SK-N-SH (cell line): Measurements from ENCODE around the gene SPTA1. TPM values are rescaled to one million over a fixed set of nuclear protein-coding genes. Genes with fewer than 3 reads are reported as not detected.
"Not testable (repeated sequence)": the region's sequence is repeated elsewhere in the genome, so short reads cannot be mapped to it uniquely, and the experiment has no call there.

Experiments used
- CTCF ChIA-PET: fragments of 300-600, 350-600 bp; formaldehyde crosslinking; extraction: SDS; loops from one replicate; lab custom pipeline; 2021; lab: Yijun Ruan, JAX
- POLR2A ChIA-PET: fragments of 350-600 bp; sonication (Branson Sonifier 250); formaldehyde crosslinking; extraction: SDS; loops from one replicate; lab custom pipeline; 2020; ENCODE audit warnings: antibody characterized with exemption, inconsistent platforms; lab: Yijun Ruan, JAX
- DNase-seq: peaks from one replicate; pipeline ENCODE4 v3.0.0; 2012
- H2AFZ ChIP-seq: fragments of 200-600 bp; sonication (generic); 2 replicates; pipeline ENCODE4 v1.8.1; 2016; ENCODE audit warnings: antibody characterized with exemption, mild to moderate bottlenecking, low read depth
- H3F3A ChIP-seq: fragments of 200-600 bp; sonication (generic); replicated peaks from 2 replicates; pipeline ENCODE3; 2016; ENCODE audit warnings: antibody characterized with exemption, mild to moderate bottlenecking; ENCODE audit not compliant: insufficient read depth
- H3K27ac ChIP-seq, 2 experiments: fragments of 200-500 bp in 1 of 2; fragments of 200-600 bp in 1 of 2; sonication (Bioruptor generic) in 1 of 2; sonication (generic), shearing (Covaris generic) in 1 of 2; 2 replicates each; pipeline versions ENCODE4 v1.5.1 to v1.6.1; 2014 to 2016; ENCODE audit warnings: low read depth in 2 of 2, inconsistent platforms in 1 of 2, low read length in 1 of 2, mild to moderate bottlenecking in 1 of 2, mixed read lengths in 1 of 2
- H3K27me3 ChIP-seq: fragments of 200-600 bp; sonication (generic), shearing (Covaris generic); 2 replicates; pipeline ENCODE4 v1.6.1; 2016; ENCODE audit warnings: mixed run types; ENCODE audit not compliant: insufficient read depth
- H3K36me3 ChIP-seq, 2 experiments: fragments of 200-500 bp in 1 of 2; fragments of 200-600 bp in 1 of 2; sonication (Bioruptor generic) in 1 of 2; sonication (generic) in 1 of 2; replicated peaks in 1 of 2; 2 replicates each; pipeline versions ENCODE3 to v1.5.1; 2014 to 2016; ENCODE audit warnings: low read length in 1 of 2, mild to moderate bottlenecking in 1 of 2; ENCODE audit not compliant: insufficient read depth in 2 of 2, control insufficient read depth in 1 of 2
- H3K4me1 ChIP-seq, 2 experiments: fragments of 200-500 bp in 1 of 2; fragments of 200-600 bp in 1 of 2; sonication (Bioruptor generic) in 1 of 2; sonication (generic), shearing (Covaris generic) in 1 of 2; 2 replicates each; pipeline versions ENCODE4 v1.5.1 to v1.6.1; 2014 to 2016; ENCODE audit warnings: low read depth in 1 of 2, low read length in 1 of 2, mixed run types in 1 of 2; ENCODE audit not compliant: insufficient read depth in 2 of 2, control insufficient read depth in 1 of 2
- H3K4me2 ChIP-seq: fragments of 200-600 bp; sonication (generic), shearing (Covaris generic); 2 replicates; pipeline ENCODE4 v1.6.1; 2017; ENCODE audit warnings: mixed run types
- H3K4me3 ChIP-seq, 2 experiments: fragments of 200-500 bp in 1 of 2; fragments of 200-600 bp in 1 of 2; sonication (Bioruptor generic) in 1 of 2; sonication (generic), shearing (Covaris generic) in 1 of 2; 2 replicates each; pipeline versions ENCODE4 v1.5.1 to v1.8.1; 2014 to 2016; ENCODE audit warnings: low read depth in 2 of 2, inconsistent platforms in 1 of 2, low read length in 1 of 2, mild to moderate bottlenecking in 1 of 2, mixed read lengths in 1 of 2, moderate library complexity in 1 of 2
- H3K79me2 ChIP-seq: fragments of 200-600 bp; sonication (generic); 2 replicates; pipeline ENCODE4 v1.8.1; 2017; ENCODE audit warnings: mild to moderate bottlenecking; ENCODE audit not compliant: insufficient read depth
- H3K9ac ChIP-seq: fragments of 200-600 bp; sonication (generic); 2 replicates; pipeline ENCODE4 v1.6.1; 2017; ENCODE audit warnings: mixed run types
- H3K9me2 ChIP-seq: fragments of 200-600 bp; sonication (generic); 2 replicates; pipeline ENCODE4 v1.6.1; 2017; ENCODE audit warnings: mixed run types
- H3K9me3 ChIP-seq: fragments of 200-600 bp; sonication (generic); 2 replicates; pipeline ENCODE4 v1.6.1; 2017; ENCODE audit warnings: mixed run types, mild to moderate bottlenecking, moderate library complexity
- H4K20me1 ChIP-seq: fragments of 200-600 bp; sonication (generic); 2 replicates; pipeline ENCODE4 v1.6.1; 2017; ENCODE audit warnings: mild to moderate bottlenecking, mixed run types; ENCODE audit not compliant: insufficient read depth
- CHD2 ChIP-seq: fragments of 150-350 bp; IDR thresholded peaks from 2 replicates; pipeline ENCODE4 v1.6.1; 2018; ENCODE audit warnings: low read length; ENCODE audit not compliant: partially characterized antibody
- FOXJ3 ChIP-seq: sonication (generic); formaldehyde crosslinking; IDR thresholded peaks from 2 replicates; pipeline ENCODE4 v1.5.1; 2020; ENCODE audit warnings: mild to moderate bottlenecking, missing genetic modification reagents
- FOXM1 ChIP-seq: IDR thresholded peaks from 2 replicates; pipeline ENCODE4 v1.4.0; 2012; ENCODE audit warnings: low read depth, mild to moderate bottlenecking
- GATA2 ChIP-seq: sonication (generic); formaldehyde crosslinking; IDR thresholded peaks from 2 replicates; pipeline ENCODE4 v1.5.0; 2020; ENCODE audit warnings: mild to moderate bottlenecking, missing genetic modification reagents
- NFIC ChIP-seq: IDR thresholded peaks from 2 replicates; pipeline ENCODE4 v1.4.0; 2012; ENCODE audit warnings: borderline replicate concordance
- NRF1 ChIP-seq: IDR thresholded peaks from 2 replicates; pipeline ENCODE4 v1.6.1; 2012; ENCODE audit warnings: low read depth, mild to moderate bottlenecking, low read length
- RCOR1 ChIP-seq: fragments of 150-350 bp; IDR thresholded peaks from 2 replicates; pipeline ENCODE4 v1.6.1; 2017; ENCODE audit warnings: antibody characterized with exemption, low read length
- SIN3A ChIP-seq: IDR thresholded peaks from 2 replicates; pipeline ENCODE4 v1.6.1; 2012; ENCODE audit warnings: low read depth, mild to moderate bottlenecking, low read length, moderate library complexity, borderline replicate concordance
- TAF1 ChIP-seq: IDR thresholded peaks from 2 replicates; pipeline ENCODE4 v1.6.1; 2012; ENCODE audit warnings: low read depth, mild to moderate bottlenecking, low read length, moderate library complexity, borderline replicate concordance
- TCF12 ChIP-seq: IDR thresholded peaks from 2 replicates; pipeline ENCODE4 v1.4.0; 2012
- YY1 ChIP-seq: IDR thresholded peaks from 2 replicates; pipeline ENCODE4 v1.4.0; 2012; ENCODE audit warnings: low read depth, mild to moderate bottlenecking
- WGBS: methylation state at CpG from one replicate; pipeline ENCODE4 v1.1.6; 2017; ENCODE audit warnings: low lambda C conversion rate; 5-methylcytosine and 5-hydroxymethylcytosine counted together
- polyA plus RNA-seq, 3 experiments: library from polyadenylated mRNA; depleted of rRNA; stranded (reverse); fragments of >200 nt; gene quantifications; 2 replicates each; pipeline ENCODE4 v1.2.3, GENCODE V29; 2012
- TF ChIP-seq, protein P1 (sequence below): fragments of 150-350 bp; IDR thresholded peaks from 2 replicates; pipeline ENCODE4 v1.6.1; 2017; ENCODE audit warnings: antibody characterized with exemption, low read length, low read depth, borderline replicate concordance
- TF ChIP-seq, protein P2 (sequence below): IDR thresholded peaks from 2 replicates; pipeline ENCODE4 v1.4.0; 2012; ENCODE audit warnings: low read depth
- TF ChIP-seq, protein P3 (sequence below): IDR thresholded peaks from 2 replicates; pipeline ENCODE4 v1.4.0; 2012; ENCODE audit warnings: low read depth, borderline replicate concordance
- TF ChIP-seq, protein P4 (sequence below): IDR thresholded peaks from 2 replicates; pipeline ENCODE4 v1.4.0; 2012; ENCODE audit warnings: low read depth, borderline replicate concordance
- TF ChIP-seq, protein P5 (sequence below): fragments of 150-350 bp; IDR thresholded peaks from 2 replicates; pipeline ENCODE4 v1.6.1; 2016; ENCODE audit warnings: mild to moderate bottlenecking, low read depth, low read length

SPTA1 gene
- polyA plus RNA-seq, 1 of the 3 experiments (the other 2 are of a cell fraction): not detected

DNA sequence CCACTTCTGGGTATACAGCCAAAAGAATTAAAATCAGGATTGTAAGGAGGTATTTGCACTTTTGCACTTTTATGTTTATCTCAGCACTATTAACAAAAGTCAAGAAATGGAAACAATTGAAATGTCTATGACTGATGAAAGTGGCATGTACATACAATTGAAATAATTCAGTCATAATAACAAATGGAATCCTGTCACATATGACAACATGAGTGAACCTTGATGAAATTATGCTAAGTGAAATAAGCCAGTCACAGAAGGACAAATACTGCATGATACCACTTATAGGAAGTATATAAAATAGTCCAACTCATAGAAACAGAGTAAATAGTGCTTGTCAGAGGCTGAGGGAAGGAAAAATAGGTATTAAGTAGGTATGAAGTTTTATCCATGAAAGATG, 3.4 kb upstream of the SPTA1 start (continued):
- TF ChIP-seq, protein P1, sequence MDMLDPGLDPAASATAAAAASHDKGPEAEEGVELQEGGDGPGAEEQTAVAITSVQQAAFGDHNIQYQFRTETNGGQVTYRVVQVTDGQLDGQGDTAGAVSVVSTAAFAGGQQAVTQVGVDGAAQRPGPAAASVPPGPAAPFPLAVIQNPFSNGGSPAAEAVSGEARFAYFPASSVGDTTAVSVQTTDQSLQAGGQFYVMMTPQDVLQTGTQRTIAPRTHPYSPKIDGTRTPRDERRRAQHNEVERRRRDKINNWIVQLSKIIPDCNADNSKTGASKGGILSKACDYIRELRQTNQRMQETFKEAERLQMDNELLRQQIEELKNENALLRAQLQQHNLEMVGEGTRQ: no peak
- TF ChIP-seq FOXJ3 (CRISPR knock-in tag) (no peak), NFIC (no peak), YY1 (no peak), TAF1 (no peak), FOXM1 (no peak), GATA2 (CRISPR knock-in tag) (no peak), SIN3A (no peak), CHD2 (no peak), TCF12 (no peak), RCOR1 (no peak)
- TF ChIP-seq, protein P2, sequence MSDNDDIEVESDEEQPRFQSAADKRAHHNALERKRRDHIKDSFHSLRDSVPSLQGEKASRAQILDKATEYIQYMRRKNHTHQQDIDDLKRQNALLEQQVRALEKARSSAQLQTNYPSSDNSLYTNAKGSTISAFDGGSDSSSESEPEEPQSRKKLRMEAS: no peak

DNA sequence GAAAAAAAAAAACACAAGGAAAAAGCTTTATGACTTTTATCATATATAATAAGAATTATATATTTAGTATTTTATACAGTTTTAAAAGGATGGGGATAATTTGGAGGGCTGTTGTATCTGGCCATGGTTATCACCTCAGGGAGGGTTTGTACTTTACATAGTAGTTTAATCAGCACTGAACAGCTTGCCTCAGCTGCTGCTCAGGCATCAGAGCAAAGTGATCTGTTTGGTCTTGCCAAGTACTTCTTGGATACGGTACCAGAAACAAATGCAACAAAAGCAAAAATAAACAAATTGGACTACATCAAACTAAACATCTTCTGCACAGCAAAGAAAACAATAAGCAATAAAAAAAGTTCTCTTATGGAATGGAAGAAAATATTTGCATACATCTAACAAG, 2.6 kb upstream of the SPTA1 start:
- H4K20me1 ChIP-seq: no peaks in the 10 kb centered on the region
- DNase-seq: no peak
- H3K9me3 ChIP-seq: no peaks in the 10 kb centered on the region
- TF ChIP-seq, protein P3, sequence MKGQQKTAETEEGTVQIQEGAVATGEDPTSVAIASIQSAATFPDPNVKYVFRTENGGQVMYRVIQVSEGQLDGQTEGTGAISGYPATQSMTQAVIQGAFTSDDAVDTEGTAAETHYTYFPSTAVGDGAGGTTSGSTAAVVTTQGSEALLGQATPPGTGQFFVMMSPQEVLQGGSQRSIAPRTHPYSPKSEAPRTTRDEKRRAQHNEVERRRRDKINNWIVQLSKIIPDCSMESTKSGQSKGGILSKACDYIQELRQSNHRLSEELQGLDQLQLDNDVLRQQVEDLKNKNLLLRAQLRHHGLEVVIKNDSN: no peak
- no peak for TF ChIP-seq NRF1
- TF ChIP-seq CHD2: no peak
- TF ChIP-seq, protein P4, sequence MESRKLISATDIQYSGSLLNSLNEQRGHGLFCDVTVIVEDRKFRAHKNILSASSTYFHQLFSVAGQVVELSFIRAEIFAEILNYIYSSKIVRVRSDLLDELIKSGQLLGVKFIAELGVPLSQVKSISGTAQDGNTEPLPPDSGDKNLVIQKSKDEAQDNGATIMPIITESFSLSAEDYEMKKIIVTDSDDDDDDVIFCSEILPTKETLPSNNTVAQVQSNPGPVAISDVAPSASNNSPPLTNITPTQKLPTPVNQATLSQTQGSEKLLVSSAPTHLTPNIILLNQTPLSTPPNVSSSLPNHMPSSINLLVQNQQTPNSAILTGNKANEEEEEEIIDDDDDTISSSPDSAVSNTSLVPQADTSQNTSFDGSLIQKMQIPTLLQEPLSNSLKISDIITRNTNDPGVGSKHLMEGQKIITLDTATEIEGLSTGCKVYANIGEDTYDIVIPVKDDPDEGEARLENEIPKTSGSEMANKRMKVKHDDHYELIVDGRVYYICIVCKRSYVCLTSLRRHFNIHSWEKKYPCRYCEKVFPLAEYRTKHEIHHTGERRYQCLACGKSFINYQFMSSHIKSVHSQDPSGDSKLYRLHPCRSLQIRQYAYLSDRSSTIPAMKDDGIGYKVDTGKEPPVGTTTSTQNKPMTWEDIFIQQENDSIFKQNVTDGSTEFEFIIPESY: no peak
- TF ChIP-seq, protein P5, sequence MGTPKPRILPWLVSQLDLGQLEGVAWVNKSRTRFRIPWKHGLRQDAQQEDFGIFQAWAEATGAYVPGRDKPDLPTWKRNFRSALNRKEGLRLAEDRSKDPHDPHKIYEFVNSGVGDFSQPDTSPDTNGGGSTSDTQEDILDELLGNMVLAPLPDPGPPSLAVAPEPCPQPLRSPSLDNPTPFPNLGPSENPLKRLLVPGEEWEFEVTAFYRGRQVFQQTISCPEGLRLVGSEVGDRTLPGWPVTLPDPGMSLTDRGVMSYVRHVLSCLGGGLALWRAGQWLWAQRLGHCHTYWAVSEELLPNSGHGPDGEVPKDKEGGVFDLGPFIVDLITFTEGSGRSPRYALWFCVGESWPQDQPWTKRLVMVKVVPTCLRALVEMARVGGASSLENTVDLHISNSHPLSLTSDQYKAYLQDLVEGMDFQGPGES: no peak
- H3K4me1 ChIP-seq: no peaks in the 10 kb centered on the region
- no peak overlapping the region for H3K4me2 ChIP-seq
- no peak overlapping the region for H2AFZ ChIP-seq
- CTCF ChIA-PET: no interaction called here
- H3F3A ChIP-seq: no peaks in the 10 kb centered on the region
- H3K36me3 ChIP-seq: no peaks in the 10 kb centered on the region
- 3% methylated on average over 1 of the region's 1 CpG for WGBS
- H3K27me3 ChIP-seq: 0 out of 2 replicates have a peak, but pooled peaks cover 4% of the 10 kb centered on the region
- no peak overlapping the region for H3K27ac ChIP-seq
- H3K4me3 ChIP-seq: no peak overlapping the region
- H3K9ac ChIP-seq: no peak overlapping the region
- POLR2A ChIA-PET: no interaction called here
- no peaks in the 10 kb centered on the region for H3K9me2 ChIP-seq
- H3K79me2 ChIP-seq: no peaks in the 10 kb centered on the region

DNA sequence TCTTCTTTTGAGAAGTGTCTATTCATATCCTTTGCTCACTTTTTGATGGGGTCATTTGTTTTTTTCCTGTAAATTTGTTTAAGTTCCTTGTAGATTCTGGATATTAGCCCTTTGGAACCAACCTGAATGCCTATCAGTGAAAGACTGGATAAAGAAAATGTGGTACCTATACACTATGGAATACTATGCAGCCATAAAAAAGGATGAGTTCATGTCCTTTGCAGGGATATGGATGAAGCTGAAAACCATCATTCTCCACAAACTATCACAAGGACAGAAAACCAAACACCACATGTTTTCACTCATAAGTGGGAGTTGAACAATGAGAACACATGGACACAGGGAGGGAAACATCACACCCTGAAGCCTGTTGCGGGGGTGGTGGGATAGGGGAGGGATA, 1.8 kb upstream of the SPTA1 start:
- CTCF ChIA-PET: not testable (repeated sequence)

More for the DNA sequence above, 1.8 kb upstream of the SPTA1 start:
- H3K36me3 ChIP-seq, H3K4me3 ChIP-seq, H4K20me1 ChIP-seq, H2AFZ ChIP-seq, H3K27me3 ChIP-seq, H3K27ac ChIP-seq, H3F3A ChIP-seq, H3K9me3 ChIP-seq, H3K4me2 ChIP-seq, POLR2A ChIA-PET, H3K79me2 ChIP-seq, H3K4me1 ChIP-seq, H3K9ac ChIP-seq, H3K9me2 ChIP-seq, DNase-seq: not testable (repeated sequence)
- WGBS: 0% methylated on average over 1 of the region's 1 CpG
